Activated CD4-positive, alpha-beta T cell treated with anti-CD3 and anti-CD28 coated beads, Interleukin-2, amount 50 U/mL, for 16 hours (primary cell): ENCODE results near the gene PPEF1.
"Not testable (repeated sequence)": the region's sequence is repeated elsewhere in the genome, so short reads cannot be mapped to it uniquely, and the experiment has no call there.

Experiments
- DNase-seq: peaks from one replicate; pipeline ENCODE4 v3.0.0-alpha.2; 2020

The PPEF1 gene

DNA sequence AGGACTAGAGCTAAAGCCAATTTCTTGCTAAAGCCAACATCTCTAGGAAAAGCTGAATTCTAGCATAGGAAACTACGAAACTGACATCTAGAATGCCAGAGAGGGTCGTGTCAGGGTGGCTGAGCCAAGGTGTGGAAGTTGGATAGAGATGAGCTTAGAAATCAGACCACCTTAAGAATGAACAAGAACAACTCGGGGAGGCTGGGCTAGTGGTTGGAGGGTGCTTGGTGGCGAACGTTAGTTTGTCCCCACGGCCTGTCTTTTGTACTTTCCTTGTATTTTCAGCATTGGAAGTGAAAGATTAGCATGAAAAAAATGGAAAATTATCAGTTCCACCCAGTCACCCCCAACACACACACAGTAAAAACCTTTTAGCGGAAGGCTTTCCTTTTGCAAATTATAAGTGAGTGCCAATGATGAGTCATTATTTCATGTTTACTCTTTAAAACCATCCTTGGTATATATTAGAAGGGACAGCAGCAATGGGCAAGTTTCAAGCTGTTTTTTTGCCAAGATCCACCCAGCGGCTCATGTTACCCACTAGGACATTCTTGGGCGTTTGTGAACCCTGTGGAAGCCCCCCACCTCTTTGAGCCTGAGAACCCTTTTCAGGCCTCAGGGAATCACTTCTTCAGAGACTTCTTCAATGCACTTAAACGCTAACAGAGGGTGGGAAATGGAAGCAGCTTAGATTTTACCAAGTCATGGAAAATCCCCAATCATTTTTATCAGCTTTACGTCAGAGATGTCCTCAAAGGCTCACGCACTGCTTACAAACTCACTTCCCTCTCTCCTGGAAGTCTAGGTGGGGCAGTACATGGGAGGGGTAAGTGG, 4.9 kb upstream of the PPEF1 start:
- DNase-seq = no peak

DNA sequence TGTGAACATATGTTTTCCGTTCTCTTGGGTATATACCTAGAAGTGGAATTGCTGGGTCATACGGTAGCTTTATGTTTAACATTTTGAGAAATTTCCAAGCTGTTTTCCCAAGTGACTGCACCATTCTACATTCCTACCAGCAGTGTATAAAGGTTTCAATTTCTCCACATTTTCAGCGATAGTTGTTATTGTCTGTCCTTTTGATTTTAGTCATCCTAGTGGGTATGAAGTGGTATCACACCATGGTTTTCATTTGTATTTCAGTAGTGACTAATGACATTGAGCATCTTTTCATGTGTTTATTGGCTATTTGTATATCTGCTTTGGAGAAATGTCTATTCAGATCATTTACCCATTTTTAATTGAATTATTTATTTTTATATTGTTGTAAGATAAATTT, 2.4 kb downstream of the PPEF1 start:
- no peak for DNase-seq

DNA sequence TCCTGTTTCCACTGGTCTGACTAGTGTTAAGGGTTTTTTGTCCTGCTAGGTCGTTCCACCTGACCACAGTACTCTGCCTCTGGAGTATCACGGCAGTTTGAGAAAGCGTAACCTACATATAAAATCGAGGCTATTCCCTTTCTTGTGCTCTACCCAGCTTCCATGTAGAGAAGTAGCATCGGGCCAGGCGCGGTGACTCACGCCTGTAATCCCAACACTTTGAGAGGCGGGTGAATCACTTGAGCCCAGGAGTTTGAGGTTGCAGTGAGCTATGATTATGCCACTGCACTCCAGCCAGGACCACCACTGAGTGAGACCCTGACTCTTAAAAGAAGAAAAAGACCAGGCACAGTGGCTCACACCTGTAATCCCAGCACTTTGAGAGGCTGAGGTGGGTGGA, 7.5 kb downstream of the PPEF1 start:
- DNase-seq = no peak

DNA sequence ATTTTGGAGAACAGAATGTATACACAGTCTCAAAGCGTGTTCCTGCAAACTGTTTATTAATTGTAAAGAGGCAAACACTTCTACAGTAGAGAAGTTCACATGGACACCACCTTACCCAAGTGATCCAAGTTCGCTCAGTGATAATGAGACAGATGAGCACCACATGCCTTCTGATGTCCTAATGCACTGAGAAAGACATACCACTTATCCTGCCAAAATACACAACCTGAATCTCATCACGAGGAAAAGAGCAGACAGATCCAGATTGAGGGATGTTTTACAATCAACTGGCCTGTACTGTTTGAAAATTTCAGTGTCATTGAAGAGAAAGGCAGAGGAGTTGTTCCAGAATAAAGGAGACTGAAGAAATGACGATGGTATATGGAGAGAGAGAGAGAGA, 12.4 kb downstream of the PPEF1 start:
- DNase-seq = no peak

DNA sequence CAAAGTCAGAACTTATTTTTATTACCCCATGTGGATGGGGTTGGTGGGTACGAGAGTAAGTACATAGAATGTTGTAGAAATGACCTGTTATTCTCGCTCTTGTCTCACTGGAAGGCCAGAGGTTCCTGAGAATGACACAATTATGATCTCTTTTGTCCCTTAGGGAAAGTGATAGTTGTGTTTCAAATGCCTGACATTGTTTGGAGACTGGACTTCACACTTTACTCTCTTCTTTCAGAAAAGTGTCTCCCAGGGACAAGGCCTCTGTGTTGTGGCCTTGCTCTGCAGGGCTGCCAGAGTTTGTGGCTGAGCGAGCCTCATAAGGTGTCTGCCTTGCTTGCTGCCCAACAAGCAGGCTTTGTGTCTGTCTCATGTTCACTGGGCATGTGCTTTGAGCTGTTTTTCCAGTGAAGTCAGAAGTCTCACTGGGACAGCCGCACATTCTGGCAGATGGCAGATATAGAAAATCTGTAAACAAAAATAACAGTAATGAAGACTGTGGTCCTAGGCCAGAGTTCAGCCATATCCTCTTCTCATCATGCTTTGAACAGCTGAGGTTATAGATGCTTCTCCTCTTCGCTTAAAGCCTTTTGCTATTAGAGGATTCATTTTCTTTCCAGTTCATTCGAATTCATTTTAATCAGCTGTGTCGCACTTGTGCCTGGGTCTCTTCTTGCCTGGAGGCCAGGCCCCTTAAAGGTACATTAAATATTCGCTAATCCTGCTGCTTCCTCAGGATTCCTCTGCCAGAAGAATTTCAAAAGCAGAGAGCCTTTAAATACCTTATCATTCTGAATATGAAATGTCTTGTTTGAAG, 14.4 kb downstream of the PPEF1 start:
- DNase-seq = no peak

DNA sequence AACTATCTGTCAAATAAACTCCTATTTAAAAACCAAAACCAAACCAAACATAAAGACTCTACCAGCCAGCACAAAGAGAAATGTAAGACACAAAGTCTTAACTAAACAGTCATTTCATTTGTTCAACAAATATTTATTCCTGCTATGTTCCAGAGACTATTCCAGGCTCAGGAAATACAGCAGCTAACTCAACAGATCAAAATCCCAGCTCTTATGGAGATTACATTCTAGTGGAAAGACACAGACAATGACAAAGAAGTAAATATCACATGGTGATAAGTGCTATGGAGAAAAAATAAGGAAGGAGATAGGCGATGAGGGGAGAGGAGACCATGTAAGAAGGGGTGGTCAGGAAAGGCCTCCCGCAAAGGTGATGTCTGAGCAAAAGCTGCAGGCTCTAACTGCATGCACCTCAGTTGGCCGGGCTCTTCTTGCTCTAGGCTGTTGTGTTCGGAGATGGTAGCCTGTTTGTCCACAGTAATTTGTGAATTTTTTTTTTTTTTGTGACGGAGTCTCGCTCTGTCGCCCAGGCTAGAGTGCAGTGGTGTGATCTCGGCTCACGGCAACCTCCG, 15.1 kb downstream of the PPEF1 start:
- DNase-seq = no peak

DNA sequence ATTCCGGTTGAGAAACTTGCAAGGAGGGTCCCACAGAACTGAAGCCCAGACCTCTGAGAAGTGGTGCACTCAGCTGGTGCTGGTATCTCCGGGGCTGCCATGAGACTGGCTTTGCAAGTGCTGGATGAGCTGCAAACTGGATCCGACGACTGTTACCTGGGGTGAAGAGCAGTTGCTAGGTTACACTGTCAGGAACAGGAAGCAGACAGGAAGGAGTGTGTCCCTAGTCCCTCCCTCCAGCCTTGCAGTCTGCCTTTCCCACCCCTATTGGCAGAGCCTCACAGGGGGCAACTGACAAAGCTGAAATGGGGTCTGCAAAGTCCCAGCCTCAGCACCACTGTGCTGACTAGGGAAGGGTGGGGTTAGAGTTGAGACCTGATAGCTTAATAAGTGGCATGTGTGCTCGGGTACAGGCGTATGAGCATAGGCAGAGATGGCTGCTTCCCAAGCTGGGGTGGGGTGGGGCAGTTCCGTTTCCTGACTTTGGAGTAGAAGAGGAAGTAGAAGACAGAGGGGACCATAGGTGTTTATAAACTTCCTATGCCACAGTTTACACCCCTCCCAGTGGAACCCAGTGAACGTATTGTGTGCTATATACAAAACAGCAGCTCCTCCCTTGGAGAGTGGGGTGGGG, 18.0 kb downstream of the PPEF1 start:
- DNase-seq = no peak

DNA sequence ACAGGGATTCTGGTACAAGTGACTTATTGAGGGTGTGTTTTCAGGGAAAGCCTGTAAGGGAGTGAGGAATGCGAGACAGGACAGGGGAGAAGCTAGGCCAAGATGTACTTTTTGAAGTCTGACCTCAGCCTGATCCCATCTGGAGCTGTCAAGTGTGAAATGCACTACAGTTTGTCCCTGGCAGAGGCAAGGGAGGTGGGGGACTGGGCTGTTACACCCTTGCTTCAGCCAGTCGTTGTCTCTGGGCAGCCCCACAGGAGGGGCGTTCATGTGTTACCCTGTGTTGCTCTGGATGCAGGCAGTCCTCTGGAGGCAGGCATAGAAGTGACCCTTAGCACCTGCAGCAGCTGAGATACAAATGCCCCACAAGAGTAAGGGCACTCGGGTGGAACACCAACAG, 25.8 kb downstream of the PPEF1 start:
- no peak for DNase-seq

DNA sequence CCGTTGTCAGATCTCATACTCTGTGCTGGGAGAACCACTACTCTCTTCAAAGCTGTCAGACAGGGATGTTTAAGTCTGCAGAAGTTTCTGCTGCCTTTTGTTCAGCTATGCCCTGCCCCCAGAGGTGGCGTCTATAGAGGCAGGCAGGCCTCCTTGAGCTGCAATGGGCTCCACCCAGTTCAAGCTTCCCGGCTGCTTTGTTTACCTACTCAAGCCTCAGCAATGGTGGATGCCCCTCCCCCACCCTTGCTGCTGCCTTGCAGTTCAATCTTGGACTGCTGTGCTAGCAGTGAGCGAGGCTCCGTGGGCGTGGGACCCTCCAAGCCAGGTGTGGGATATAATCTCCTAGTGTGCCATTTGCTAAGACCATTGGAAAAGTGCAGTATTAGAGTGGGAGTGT, 32.2 kb downstream of the PPEF1 start:
- not testable (repeated sequence) for DNase-seq

DNA sequence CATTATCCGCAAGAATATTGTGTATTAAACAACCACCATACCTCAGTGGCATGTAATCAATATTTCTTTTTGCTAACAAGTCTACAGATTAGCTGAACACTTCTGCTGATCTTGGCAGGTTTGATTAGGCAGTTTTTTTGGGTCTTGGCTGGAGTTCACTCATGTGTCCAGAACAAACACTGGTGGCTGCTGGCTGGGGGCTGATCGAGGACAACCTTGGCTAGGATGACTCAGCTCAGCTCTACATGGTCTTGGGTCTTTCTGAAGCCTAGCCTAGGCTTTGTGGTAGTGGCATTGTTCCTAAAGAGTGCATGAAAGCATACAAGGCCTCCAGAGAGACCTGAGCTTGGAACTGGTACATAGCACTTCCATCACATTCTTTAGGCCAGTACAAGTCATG, 41.1 kb downstream of the PPEF1 start:
- no peak for DNase-seq

DNA sequence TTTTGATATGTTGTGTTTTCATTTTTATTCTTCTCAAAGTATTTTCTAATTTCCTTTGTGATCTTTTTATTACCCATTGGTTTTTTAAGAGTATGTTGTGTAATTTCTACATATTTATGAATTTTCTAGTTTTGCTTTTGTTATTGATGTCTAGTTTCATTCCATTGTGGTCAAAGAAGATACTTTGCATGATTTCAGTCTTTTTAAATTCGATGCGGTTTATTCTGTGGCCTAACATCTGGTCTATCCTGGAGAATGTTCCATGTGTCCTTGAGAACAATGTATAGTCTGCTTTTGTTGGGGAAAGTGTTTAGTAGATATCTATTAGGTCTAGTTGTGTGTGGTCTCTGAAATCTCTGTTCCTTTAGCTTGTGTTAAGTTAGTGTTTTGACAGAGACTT, 46.2 kb downstream of the PPEF1 start:
- no peak for DNase-seq

DNA sequence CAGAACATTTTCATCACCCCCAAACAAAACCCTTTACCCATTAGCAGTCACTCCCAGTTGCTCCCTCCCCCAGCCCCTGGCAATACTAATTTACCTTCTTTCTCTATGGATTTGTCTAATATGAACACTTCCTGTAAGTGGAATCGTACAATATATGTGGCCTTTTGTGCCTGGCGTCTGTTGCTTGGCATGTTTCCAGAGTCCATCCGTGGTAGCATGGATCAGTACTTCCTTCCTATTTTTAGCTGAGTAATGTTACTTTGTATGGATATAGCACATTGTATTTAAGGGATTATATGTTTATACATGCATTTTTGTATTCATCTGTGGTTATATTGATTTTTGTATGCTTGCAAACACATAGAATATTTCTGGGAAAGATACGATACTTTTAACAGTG, 48.2 kb downstream of the PPEF1 start:
- no peak for DNase-seq

DNA sequence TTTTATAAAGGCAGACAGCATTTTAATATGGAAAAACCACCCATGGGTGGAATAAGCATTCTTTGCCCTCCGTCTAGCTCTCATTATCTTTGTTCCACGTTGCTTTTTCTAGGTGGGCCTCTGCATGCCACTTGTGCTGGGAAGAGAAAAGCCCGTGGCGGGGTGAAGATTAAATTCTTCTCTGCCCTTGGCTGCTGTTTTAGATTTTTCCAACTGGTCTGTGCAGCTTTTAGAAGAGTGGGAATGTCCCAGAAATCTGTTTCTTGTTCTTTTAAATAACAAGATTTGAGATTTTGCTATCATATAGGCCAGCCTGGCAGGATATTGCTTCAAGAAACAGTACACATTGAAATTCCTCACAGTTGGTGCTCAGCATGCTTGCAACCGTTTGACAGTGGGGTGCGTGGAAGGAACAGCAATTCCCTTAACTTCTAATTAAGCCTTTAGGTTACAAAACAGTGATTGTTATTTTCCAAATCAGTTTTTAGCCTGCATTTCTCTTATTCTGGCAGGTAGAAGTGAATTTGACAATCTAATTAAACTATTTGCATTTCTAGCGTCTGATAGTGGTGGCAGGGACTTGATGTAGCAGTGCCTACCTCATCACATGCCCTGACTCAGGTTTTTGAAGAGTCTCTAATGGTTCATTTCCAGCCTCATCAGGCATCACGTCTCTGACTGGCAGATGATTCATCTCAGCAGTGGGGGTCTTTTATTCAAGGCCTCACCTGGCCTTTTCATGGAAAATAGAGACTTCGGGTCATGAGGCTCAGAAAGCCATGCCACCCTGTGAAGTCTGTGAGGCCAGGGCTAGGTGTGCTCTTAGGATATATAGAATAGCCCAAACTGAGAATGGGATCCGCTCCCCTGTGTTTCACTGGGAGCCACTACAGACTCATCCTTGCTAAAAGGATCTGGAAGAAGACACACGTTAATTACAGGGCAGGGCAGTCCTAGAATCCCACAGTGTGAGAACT, 50.8 kb downstream of the PPEF1 start:
- DNase-seq = no peak

DNA sequence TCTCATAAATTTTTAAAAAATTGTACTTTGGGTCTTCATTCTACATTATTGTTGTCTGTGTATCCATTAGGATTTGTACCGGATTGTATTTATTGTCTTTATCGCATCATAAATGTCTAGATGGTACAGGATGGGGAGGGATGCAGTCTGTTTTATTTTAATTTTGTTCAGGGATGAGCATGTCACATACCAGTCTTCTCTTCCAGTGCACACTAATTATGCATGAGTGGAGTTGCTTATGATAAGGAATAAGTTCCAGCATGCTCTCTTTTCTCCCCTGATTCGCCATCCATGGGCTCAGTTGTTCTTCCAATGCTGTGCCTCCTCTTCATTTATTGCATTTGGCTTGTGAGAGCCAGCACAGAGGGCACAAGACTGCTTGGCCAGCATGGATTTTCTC, 54.3 kb downstream of the PPEF1 start:
- no peak for DNase-seq

DNA sequence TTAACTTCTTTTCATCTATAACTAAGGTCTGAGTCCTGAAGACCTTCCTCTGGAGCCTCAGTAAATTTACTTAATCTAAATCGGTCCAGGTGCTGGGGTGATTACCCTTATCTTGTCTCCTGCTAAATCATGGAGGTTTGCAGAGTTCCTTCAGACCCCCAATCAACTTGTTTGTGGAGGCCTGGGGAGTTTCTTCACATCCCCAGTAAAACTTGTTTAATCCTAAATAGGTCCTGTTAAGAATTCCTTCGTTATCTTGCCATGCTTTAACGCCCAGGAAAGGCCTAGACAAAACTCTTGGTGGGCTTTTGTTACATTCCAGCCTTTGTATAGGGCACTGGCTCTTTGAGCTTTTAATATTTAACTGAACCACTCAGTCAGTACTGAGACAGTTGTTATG, 55.7 kb downstream of the PPEF1 start:
- not testable (repeated sequence) for DNase-seq

DNA sequence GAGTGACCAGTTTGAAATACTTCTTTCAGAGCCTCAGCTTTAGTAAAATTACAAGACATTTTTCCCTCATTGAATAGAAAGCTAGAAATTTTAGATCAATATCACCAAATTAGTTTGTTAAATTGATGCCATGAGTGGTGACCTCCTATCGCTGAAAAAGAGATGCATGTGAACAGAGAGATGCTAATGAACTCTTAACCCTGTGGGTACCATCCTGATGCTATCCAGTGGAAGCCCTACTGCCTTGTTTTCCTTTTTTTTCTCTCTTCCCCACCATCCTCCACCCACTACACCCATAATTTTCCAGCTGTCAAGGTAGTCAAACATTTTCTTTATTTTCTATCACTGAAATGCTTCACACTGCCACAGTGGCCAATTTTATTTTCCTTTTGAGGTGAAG, 61.9 kb downstream of the PPEF1 start:
- DNase-seq = no peak

DNA sequence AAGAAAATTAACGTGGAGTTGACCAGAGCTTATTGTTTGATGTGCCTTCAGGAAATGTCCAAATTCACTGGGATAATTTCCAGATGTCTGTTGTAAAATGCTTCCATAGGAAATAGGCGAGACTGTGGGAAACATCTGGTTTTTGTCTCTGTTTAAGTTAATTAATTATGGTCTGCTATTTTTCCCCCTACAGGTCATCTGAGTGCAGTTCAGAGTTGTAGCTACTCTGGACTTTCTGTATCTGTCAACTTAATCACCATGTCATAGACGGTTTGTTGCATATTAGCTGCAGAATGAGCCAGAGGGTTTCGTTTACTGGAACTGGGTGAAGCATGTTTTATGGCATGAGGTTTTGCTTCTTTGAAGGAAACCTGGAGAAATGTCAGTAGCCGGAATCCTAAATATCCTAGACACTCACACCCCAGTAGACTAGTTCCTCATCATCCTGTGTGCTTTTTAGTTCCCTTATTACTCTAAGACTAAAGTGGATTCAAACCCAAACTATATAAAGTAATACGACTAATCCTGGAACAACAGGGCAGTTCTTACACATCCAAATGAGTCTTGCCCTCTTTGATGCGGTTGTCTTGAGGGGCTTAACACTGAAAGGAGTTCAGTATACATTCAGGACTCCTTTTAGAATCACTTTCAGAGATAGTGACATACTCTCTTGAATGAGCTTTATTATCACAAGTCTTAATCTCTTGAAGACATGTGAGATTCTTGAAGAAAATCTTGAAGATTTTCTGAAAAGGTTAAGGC, 62.5 kb downstream of the PPEF1 start:
- no peak for DNase-seq

DNA sequence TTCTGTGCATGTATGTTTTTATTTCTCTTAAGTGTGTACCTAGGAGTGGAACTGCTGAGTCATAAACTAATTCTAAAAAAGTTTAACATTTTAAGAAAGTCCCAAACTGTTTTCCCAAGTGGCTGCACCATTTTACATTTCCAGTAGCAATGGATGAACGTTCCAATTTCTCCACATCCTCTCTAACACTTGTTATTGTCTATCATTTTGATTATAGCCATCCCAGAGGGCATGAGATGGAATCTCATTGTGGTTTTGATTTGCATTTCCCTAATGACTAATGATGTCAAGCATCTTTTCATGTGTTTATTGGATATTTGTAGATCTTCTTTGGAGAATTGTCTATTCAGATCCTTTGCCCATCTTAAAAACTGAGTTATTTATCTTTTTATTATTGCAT, 82.5 kb downstream of the PPEF1 start:
- no peak for DNase-seq

DNA sequence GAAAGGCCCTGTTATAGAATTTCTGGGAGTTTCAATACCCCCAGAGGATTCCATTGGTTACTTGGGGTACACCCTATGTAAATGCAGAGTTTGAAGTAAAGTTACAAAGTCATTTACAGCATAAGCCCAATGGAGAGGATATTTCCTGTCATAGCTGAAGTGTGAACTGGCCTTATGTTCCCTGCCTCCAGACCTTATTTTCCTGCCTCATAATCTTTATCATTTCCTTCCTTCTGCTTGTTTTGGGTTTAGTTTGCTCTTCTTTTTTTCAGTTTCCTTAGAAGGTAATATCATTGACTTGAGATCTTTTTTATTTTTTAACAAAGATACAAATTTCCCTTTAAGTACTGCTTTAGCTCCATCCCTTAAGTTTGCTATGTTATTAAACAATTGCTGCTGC, 85.4 kb downstream of the PPEF1 start:
- DNase-seq = no peak

DNA sequence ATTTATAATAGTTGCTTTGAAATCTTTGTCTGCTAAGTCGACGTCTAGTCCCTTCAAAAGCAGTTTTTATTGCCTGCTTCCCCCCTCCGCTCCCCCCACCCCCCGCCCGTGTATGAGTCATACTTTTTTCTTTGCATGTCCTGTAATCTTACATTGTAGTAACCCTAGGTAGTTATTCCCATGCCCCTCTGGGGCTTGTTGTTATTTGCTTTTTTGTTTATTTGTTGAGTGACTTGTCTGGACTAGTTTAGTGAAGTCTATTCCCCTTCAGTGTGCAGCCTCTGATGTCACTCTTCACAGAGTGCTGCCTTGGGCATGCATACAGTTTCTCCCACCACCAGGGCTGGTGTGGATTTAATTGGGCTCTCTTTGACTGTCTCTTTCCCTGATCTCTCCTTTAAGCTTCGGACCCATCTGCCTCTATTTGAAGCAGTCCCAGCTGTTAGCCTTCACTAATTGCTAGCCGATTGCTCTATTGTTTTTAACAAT, 86.2 kb downstream of the PPEF1 start:
- no peak for DNase-seq

DNA sequence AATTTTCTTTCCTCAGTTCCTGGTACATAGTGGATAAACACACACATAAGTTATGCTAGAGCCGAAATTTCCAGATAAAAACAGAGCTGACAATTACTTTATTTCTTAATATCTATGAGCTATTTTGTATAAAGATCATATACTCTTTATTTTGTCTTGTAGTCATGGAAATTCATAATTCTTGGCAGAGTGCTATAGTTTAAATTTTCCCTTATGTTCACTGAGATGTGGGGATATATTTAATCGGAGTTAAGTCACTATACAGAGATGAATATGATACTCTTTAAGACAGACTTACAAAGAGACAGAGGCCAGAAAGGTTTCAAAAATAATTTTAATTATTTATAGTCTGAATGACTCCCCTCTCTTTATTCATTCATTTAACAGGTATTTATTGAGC, 89.7 kb downstream of the PPEF1 start:
- no peak for DNase-seq
